Measurements from ENCODE around the gene IPPK.
A peak's percentile ranks its signal among the peaks of the same experiment; 100 is the strongest.

IPPK gene

GRCh38 chr9:92704528-92704927, 34.6 kb upstream of the IPPK start:
- no peak for DNase-seq (ENCODE audit: low read depth)
- H3K4me3 ChIP-seq (ENCODE audit: low read depth, low read length) = no peak overlapping the region
- no peak for TF ChIP-seq CTCF (IDR thresholded peaks at IDR 0.05; ENCODE audit: low read depth, low read length, missing control alignments)
- in situ Hi-C loops (cut with HindIII; ENCODE audit: low sequenced_read_pairs) = no loop called here

GRCh38 chr9:92696619-92697018, 26.7 kb upstream of the IPPK start:
- in situ Hi-C loops (cut with HindIII; ENCODE audit: low sequenced_read_pairs) = no loop called here
- TF ChIP-seq CTCF (IDR thresholded peaks at IDR 0.05; ENCODE audit: low read depth, low read length, missing control alignments) = no peak
- no peak for DNase-seq (ENCODE audit: low read depth)
- no peak overlapping the region for H3K4me3 ChIP-seq (ENCODE audit: low read depth, low read length)

GRCh38 chr9:92686954-92687353, 17.0 kb upstream of the IPPK start:
- TF ChIP-seq CTCF (IDR thresholded peaks at IDR 0.05; ENCODE audit: low read depth, low read length, missing control alignments) = peak; percentile 27
- H3K4me3 ChIP-seq (ENCODE audit: low read depth, low read length) = no peak overlapping the region
- in situ Hi-C loops (cut with HindIII; ENCODE audit: low sequenced_read_pairs) = no loop called here
- DNase-seq (ENCODE audit: low read depth) = no peak

- no peak for DNase-seq (ENCODE audit: low read depth)
- H3K4me3 ChIP-seq (ENCODE audit: low read depth, low read length) = no peak overlapping the region
- in situ Hi-C loops (cut with HindIII; ENCODE audit: low sequenced_read_pairs) = no loop called here
- no peak for TF ChIP-seq CTCF (IDR thresholded peaks at IDR 0.05; ENCODE audit: low read depth, low read length, missing control alignments)
Measured at GRCh38 chr9:92685022-92685421, 15.1 kb upstream of the IPPK start.

- DNase-seq (ENCODE audit: low read depth) = no peak
- in situ Hi-C loops (cut with HindIII; ENCODE audit: low sequenced_read_pairs) = no loop called here
- TF ChIP-seq CTCF (IDR thresholded peaks at IDR 0.05; ENCODE audit: low read depth, low read length, missing control alignments) = no peak
Measured at GRCh38 chr9:92682269-92682668, 12.3 kb upstream of the IPPK start.

GRCh38 chr9:92680166-92681119, 10.5 kb upstream of the IPPK start:
- in situ Hi-C loops (cut with HindIII; ENCODE audit: low sequenced_read_pairs) = no loop called here
- no peak for TF ChIP-seq CTCF (IDR thresholded peaks at IDR 0.05; ENCODE audit: low read depth, low read length, missing control alignments)
- no peak overlapping the region for H3K4me3 ChIP-seq (ENCODE audit: low read depth, low read length)
- DNase-seq (ENCODE audit: low read depth) = no peak

More at GRCh38 chr9:92682269-92682668, 12.3 kb upstream of the IPPK start:
- no peak overlapping the region for H3K4me3 ChIP-seq (ENCODE audit: low read depth, low read length)

Measured in astrocyte of the cerebellum (primary cell).